NCI-H146 (cell line): Measurements from ENCODE around the gene SH3TC2.

Experiments
- DNase-seq: peaks from one replicate; lab custom pipeline; 2025; lab: John Stamatoyannopoulos, UW

Gene SH3TC2

DNA sequence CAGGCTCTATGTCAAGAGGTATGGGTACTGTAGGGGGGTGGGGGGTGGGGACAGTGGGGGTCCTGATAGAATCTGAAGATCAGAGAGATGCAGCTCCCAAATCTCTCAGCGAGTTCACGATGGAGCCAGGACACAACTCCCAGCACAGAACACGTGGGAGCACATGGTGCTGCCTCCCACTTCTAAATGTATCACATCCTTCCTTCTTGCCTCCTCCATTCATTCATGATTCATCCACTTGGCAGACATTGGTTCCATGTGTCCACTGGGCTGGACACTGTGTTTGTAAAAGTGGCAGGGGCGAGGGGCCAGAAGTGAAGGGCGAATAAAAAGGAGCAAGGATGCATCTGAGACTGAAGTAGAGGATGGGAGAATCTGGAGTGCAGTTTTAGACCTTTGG, 33.9 kb downstream of the SH3TC2 start:
- no peak for DNase-seq

DNA sequence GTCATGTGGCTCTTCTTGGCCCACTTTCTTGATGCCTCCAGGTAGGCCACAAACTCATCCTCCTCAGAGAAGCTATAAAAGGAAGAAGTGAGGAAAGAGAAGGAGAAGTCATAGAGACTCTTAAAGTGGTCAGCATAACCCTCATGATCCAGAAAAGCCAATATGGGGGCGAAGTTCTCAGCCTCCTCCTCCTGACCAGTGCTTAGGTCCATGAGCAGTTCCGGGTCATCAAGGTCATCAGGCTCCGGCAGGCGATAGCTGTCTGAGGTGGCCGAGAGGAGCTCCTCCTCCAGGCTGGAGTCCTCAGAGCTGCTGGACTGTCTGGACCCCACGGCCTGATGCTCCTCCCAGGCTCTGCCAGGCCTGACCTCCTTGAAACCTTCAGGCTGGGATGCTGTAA, 34.7 kb downstream of the SH3TC2 start:
- no peak for DNase-seq

DNA sequence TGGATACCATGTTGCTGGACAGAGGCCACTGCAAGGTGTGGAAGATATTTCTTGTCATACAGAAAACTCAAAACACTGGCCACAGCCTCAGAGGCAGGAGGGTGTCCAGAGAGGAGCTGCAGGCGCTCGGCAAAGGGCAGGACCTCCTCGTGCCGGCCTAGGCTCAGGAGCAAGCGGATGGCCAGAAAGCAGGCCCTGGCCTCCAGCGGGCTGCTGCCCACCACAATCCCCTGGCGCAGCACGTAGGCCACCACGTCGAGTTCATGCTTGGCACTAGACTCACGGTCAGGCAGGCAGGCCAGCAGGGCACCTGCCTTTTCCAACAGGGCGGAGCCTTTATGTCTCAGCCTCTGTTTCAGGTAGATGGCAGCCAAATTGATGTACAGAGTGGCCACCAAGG, 35.2 kb downstream of the SH3TC2 start:
- no peak for DNase-seq

DNA sequence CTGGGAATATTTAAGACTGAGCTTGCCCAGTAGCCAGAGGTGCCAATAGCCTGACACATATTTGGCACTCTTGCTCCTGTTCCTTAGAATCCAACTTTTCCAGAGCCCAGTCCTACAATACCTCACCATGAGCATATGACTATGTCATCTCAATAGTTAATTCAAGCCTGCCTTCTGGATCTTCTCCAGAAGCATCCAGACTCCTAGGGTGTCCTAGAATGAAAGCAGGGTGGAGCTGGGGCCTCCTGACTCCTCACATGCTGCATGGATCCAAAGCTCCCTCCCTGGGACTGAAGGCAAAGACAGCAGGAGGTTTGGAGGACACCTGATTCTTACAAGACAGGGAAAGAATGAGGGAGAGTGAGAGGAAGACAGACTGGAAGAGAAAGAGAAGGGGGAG, 37.9 kb downstream of the SH3TC2 start:
- no peak for DNase-seq

DNA sequence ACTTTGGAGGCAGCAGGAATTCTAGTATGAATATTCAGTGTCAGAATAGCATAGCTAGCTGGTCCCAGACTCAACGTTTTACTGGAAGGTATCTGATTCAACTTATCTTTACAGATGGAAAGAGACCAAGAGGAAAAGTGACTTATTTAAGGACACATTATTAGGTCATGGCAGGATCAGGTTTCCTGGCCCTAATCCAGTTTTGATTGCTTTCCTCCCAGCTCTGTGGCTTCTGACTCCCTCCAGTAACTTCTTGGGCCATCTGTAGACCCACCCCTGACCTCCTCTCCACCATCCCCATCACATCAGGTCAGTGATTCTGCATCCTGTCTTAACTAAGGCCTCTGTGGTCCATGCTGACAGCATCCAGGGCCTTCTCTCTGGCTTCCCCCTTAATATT, 38.4 kb downstream of the SH3TC2 start:
- no peak for DNase-seq

DNA sequence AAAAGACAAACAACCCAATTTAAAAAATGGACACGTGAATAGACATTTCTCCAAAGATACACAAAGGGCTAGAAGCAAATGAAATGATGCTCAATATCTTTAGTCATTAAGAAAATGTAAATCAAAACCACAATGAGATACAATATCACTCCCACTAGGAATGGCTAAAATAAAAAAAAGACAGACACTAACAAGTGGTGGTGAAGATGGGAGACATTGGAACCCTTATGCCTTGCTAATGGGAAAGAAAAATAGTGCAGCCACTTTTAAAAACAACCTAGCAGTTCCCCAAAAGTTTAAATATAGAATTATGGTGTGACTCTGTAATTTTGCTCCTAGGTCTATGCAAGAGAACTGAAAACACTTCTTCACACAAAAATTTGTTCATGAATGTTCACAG, 40.7 kb downstream of the SH3TC2 start:
- no peak for DNase-seq

DNA sequence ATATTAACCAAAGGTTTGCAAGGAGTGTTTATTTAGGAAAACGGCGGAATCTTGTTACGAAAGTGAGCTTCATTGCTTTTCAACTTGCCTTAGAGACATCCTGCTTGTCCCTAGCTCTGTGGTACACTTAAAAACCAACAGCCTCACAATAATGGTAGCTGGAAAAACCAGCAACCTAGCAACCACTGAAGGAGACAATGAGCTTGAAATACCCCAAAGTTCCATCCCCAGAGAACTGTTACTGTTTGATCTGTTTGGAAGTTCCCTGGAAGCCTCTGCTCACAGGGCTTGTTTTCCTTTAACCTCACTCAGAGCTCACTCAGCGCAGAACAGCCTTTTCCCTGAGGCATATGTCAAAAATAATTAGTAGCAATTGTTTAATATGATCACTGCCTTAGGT, 43.2 kb downstream of the SH3TC2 start:
- no peak for DNase-seq

DNA sequence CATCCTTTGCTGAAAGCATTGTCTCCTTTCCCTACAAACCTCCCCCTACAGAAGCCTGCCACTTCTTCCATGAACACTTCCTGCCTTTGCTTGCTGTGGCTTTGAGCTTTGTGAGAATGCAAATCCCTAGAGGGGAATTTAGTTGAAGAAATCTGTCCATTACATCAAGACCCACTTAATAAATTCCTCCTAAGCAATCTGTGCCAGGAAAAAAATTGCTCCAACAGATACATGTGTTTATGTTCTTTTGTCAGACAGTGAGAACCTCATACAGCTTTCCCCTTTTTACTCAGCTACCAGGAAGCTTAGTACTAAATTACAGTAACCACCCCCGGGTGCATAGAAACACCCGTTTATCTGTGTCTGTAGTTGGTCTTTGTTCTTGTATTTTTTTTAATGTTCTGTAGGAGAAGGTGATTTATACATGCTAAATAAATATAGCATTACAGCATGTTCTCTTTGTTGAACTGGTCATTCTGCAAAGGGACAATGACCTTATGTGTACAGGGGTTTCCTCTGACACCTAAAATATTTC, 43.9 kb downstream of the SH3TC2 start:
- no peak for DNase-seq

DNA sequence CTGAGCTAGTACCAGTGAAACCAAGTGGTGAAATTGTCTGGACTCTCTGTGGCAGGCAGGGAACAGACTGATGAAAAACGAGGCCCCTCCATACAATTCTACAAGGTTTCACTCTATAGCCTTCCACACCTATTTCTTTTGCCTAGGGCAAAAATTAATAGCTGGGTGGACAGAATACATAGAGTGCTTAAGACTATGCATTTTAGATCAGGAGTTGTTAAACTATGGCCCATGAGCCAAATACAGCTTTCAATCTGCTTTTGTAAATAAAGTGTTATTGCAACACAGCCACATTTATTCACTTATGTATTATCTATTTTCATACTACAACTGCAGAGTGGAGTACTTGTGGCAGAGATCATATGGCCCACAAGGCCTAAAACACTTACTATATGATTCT, 45.2 kb downstream of the SH3TC2 start:
- no peak for DNase-seq

DNA sequence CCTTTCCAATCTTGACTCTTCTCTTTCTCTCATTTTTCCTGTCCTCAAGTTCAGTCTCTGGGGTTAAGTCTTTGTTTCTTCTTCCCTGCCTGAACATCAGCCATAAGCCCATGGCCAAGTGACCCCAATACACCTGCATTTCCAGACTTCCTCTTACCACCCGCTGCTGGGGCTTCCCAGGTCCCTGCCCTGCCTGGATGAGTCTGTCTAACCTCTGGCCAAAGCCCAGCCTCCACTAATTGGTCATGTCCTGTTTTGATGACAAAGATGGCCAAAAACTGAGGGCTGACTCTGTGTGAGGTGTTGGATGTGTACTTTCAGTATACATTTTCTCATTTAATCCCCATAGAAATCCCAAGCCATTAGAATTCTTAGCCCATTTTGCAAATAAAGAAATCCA, 47.3 kb downstream of the SH3TC2 start:
- no peak for DNase-seq

DNA sequence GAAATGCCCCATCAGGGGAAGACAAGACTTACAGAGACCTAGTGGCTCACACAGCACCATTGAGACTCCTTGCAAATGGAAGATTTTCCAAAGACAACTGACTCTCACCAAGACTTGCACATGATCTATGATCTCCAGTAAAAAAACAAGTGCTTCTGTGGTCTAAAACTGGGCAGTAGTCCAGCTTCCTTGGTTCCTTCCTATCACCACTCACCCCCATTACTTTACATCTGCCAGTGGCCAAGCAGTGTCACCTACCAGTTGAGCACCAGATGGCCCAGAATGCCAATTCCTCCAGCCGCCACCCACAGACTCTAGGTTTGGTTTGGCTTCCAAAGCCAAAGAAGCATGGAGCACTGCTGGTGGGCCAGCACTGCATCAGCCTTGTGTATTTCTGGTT, 47.7 kb downstream of the SH3TC2 start:
- DNase-seq, result no peak

DNA sequence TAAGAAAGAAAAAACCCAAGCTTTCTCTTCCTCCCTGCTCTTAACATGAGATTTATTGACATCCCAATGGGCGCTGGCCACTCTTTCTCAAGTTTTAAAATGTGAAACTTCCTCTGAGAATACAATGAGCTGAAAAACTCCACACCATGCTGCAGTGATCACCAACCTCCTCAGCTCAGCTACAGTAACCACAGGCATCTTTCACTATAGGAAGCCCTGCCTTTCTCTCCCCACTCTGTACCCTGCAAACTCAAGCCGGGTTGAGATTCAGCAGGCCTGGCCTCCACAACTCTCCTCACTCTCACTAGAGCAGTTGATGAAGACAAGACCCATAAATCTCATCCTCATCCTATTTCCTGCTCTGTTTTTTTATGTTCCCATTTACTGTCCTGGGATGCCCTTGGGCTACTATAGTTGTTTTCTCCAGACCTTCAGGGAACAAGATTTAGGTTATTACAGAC, 48.3 kb downstream of the SH3TC2 start:
- no peak for DNase-seq

DNA sequence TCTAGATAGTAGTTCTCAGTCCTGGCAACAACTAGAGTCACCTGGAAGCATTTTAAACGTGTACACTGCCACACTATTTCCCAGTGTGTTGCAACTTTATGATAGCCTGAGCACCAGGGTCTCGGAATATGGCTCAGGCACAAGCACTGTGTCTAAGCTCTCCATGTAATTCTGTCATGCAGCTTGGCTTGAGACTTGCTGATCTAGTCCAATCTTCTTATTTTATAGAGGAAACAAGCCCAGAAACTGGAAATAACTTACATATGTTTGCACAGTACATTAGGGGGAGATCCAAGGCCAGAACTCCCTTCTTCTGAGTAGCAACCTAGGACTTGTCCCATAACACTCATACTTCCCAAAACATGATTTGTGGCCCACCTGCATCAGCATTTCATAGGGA, 49.1 kb downstream of the SH3TC2 start:
- no peak for DNase-seq

DNA sequence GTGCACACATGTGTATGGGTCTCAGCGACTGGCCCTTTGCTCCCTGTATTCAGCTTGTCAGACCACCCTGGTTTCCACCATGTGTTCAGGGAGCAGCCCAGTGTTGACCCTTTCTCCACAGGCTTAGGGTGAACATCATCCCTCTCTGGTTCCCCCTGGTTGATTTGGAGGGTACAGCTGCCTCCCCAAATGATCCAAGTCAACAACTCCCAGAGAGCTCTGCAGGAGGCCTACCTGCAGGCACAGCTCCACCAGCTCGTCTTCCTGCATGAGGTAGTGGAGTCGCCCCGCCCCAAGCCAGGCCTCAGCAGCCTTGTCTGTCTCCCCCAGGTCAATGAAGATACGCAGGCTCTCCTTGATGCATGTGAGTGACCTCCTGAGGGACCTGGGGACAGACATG, 50.5 kb downstream of the SH3TC2 start:
- no peak for DNase-seq

DNA sequence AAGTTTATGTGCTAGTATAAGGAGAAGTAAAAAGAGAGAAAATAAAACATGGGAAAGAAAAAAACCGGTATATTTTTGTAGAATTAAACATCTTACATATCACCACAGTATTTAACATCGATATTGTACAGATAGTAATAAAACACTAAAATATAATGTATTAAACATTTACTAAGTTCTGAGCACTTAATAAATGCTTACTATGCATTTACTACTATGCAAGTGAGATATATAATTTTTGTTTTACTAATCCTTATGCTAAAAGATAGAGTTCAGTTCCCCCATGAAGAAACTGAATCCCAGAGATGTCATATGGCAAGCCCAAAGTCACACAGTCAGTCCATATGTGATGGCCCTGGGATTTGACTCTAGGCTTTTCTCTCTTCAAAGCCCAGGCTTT, 51.1 kb downstream of the SH3TC2 start:
- no peak for DNase-seq

DNA sequence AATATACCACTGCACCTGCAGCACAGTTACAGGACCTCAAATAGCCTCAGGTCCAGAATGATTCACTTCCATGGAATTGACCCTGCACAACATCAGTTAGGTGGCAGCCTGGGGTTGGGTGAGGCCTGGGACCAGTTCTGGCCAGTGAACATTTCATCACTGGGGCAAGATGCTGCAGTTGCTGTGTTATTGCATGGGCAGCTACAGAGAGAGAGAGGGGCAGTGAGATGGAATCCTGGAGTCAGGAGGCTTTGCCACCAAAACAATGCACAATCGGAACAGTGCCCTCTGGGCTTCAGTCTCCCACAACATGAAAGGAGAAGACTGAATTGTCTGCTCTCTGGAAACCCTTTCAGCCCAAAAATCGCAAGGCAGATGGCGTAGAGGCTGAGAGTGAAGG, 51.8 kb downstream of the SH3TC2 start:
- no peak for DNase-seq

DNA sequence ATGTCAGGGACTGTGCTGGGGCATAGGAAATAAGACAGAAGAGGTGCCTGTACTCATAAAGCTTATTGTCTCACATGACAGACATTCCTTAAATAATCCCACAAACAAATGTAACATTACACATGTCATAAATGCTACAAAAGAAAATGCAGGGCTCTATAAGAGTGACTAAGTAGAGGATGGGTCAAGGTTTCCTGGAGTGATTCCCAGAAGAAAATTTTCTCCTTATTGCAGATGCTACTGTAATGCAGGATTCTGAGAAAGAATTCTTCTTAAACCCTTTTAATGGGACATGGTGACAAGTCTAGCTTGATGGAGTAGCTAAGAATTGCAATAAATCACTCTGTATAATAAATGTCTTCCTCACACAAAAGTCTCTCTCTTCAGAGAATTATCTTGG, 55.7 kb downstream of the SH3TC2 start:
- DNase-seq, result no peak

DNA sequence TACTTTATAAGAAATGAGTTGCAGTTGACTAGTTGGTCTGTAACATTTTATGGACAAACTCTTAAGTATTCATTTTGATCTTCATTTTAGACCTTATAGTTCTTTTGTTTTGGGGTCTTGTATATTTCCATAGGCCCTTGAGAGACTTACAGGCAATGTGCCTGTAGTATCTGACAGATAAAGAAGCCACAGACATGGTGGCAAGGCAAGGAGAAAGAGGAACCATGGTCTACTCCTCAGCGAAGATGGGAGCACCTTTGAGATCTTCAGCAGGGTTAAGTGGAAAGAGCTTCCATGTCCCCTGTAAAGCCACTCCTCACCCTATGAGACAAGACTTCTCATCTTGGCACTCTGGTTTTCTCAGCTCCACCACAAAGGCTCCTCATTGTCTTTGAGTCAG, 56.4 kb downstream of the SH3TC2 start:
- DNase-seq, result no peak

DNA sequence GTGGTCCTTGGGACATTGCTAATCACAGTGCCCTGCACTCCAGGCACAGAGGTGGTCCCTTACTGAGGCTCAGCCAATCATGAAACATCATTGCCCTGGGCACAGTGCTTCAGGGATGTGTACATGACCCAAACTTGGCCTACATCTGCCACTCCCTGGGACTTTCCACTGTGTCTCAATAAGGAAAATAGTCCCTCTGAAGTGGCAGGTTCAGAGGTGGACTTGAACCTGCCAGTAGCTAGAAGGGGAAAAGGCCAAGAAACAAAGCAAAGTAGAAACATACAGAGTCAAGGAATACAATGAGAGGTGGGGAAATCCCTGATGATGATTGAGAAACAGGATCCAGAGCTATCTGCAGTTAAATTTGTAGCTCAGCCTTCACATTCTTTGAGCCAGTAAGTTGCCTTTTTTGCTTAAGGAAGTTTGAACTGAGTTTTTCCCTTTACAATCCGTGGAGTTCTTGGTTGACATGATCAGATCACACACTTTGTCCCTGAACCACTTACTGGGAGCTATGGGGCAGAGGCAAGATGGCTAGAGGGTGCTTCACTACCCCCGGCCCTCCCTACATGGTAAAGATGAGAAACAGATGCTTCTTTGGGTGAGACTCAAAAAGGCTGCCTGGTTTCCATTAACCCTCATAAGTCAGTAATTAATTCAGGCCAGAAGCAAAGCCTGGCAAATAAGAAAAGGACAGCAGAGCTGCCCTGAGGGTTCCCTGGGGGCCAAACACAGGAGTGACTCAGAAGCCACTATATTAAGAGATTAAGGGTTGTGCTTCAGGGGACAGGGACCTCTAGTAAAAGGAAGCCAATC, 57.6 kb downstream of the SH3TC2 start:
- DNase-seq, result no peak

DNA sequence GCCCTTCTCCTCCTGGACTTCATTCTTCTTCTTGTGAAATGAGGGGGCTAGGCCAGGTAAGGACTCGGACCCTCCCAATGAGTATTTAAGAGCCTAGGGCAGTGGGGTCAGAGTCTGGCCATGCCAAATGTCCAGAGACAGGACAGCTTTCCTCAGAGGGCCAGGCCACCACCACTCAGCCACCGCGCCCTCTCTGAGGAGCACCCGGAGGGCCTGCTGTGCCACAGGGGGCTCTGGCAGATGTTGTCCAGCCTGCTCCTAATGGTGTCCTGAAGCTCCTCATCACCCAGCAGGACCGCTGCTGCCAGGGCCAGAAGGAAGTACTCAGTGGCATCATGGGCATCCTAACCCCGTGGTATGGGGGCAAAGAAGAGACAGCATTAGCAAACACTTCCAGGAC, 58.3 kb downstream of the SH3TC2 start:
- no peak for DNase-seq

DNA sequence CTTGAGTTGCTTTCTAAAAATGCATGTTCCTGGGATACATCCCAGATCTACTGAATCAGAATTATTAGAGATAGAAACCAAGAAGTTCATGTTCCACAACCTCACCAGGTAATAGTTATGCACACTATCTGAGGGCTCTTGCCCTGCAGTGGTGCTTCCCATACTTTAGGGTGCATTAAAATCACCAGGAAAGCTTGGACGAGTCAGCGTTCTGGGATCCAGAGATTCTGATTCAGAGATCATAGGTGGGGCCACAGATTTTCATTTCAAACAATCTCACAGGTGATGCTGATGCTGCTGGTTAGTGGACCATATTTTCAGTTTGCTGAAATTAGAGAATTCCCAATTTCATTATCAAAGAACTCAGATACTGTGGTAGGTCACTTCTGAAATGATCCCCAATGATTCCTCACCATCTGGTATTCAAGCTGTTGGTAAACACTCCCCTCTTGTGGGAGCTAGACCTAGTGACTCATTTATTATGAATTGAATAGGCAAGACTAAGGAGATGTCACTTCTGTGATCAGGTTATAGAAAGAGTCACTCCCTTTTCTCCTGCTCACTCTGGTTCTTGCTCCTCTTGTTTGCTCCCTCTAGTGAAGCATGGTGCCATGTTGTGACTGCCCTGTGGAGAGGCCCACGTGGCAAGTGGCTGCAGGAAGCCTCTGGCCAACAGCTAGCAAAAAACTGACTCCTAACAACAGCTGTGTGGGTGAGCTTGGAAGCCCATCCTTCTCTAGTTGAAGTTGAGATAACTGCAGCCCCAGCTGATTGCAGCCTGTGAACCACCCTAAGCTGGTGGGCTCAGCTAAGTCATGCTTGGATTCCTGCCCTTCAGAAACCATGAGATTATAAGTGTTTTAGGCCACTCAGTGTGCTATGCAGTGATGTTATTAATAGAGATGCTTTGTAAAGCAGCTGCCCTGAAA, 59.8 kb downstream of the SH3TC2 start:
- DNase-seq, result no peak

DNA sequence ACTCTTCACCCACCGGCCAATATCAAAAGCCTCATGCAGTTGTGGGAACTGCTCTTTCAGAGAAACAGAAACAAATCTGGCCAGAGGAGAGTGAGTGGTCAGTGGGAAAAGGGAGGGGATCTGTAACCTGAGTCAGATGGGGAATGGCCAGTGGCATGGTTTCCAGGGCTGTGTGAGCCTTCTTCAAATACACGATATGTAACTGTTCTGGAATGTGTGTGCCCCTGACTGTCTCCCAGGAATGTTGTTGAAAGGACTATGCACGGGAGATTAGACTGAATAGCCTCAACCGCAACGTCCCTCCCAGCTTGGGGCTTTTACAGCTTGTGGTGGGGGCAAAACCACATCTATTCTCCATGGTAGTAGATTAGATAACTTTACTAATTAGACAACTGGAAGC, 60.8 kb downstream of the SH3TC2 start:
- DNase-seq, result no peak

DNA sequence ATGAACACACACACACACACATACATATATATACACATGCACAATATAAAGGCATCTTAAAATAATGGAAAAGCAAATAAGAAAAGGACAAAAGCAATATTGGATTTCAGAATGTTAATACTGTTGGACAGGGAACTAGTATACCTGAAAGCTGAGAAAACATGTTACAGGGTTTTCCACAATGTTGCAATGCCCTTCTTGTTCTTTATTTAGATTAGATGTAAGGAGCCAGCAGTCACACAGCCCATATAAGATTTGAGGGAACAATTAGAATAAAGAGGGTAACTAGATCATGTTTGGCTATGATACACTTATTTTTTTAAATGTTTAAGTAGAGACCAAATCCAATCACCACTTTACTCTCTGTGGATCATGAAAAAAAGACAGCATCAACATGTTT, 61.7 kb downstream of the SH3TC2 start:
- no peak for DNase-seq
